Effector CD8-positive, alpha-beta T cell (primary cell): Measurements from ENCODE around the gene KCNIP1.

Experiments
- DNase-seq: peaks from one replicate; lab custom pipeline; 2025; lab: John Stamatoyannopoulos, UW

KCNIP1 gene

GRCh38 chr5:170563824-170564567 is 60.2 kb downstream of the KCNIP1 start:
- no peak for DNase-seq

GRCh38 chr5:170565072-170565471 is 61.3 kb downstream of the KCNIP1 start:
- no peak for DNase-seq

- DNase-seq = no peak
These were observed 65.3 kb downstream of the KCNIP1 start for GRCh38 chr5:170569101-170569500.

- no peak for DNase-seq
These were observed 66.7 kb downstream of the KCNIP1 start for GRCh38 chr5:170570476-170570875.

GRCh38 chr5:170571281-170571731 is 67.5 kb downstream of the KCNIP1 start:
- no peak for DNase-seq

- no peak for DNase-seq
These were observed 68.3 kb downstream of the KCNIP1 start for GRCh38 chr5:170571875-170572852.

GRCh38 chr5:170573114-170573513 is 69.3 kb downstream of the KCNIP1 start:
- no peak for DNase-seq

- no peak for DNase-seq
These were observed 69.8 kb downstream of the KCNIP1 start for GRCh38 chr5:170573660-170574059.

GRCh38 chr5:170576602-170577535 is 73.0 kb downstream of the KCNIP1 start:
- no peak for DNase-seq

- no peak for DNase-seq
These were observed 75.8 kb downstream of the KCNIP1 start for GRCh38 chr5:170579601-170580000.

GRCh38 chr5:170581211-170581610 is 77.4 kb downstream of the KCNIP1 start:
- DNase-seq = no peak

GRCh38 chr5:170582644-170583330 is 79.0 kb downstream of the KCNIP1 start:
- no peak for DNase-seq

GRCh38 chr5:170584003-170584402 is 80.2 kb downstream of the KCNIP1 start:
- DNase-seq = no peak

GRCh38 chr5:170584450-170585058 is 80.7 kb downstream of the KCNIP1 start:
- DNase-seq = no peak

GRCh38 chr5:170585273-170585948 is 81.6 kb downstream of the KCNIP1 start:
- no peak for DNase-seq

GRCh38 chr5:170587808-170588207 is 84.0 kb downstream of the KCNIP1 start:
- DNase-seq = no peak

- no peak for DNase-seq
These were observed 85.8 kb downstream of the KCNIP1 start for GRCh38 chr5:170589643-170590042.

- no peak for DNase-seq
These were observed 86.7 kb downstream of the KCNIP1 start for GRCh38 chr5:170590566-170590965.

GRCh38 chr5:170591054-170591453 is 87.2 kb downstream of the KCNIP1 start:
- DNase-seq = no peak

- no peak for DNase-seq
These were observed 92.7 kb downstream of the KCNIP1 start for GRCh38 chr5:170596482-170597044.
